Large intestine (tissue), 3 donors: ENCODE measurements around the gene SNCB. TPM values are rescaled to one million over a fixed set of nuclear protein-coding genes. Genes with fewer than 3 reads are reported as not detected.
A peak's percentile ranks its signal among the peaks of the same experiment; 100 is the strongest.

Source experiments
- DNase-seq, 2 donors: peaks; one replicate each; pipeline versions ENCODE4 v3.0.0 to v3.0.0-alpha.2; 2013
- H3K27ac ChIP-seq: one replicate; pipeline ENCODE4 v1.5.1; 2013; ENCODE audit warnings: low read length
- H3K27me3 ChIP-seq: 2 replicates; pipeline ENCODE4 v1.6.1; 2013; ENCODE audit warnings: low read length; ENCODE audit not compliant: control insufficient read depth, insufficient read depth
- H3K36me3 ChIP-seq: 2 replicates; pipeline ENCODE4 v1.6.1; 2013; ENCODE audit warnings: low read length; ENCODE audit not compliant: control insufficient read depth, insufficient read depth
- H3K4me1 ChIP-seq: one replicate; pipeline ENCODE4 v1.6.1; 2013; ENCODE audit warnings: low read length; ENCODE audit not compliant: control insufficient read depth, insufficient read depth
- H3K4me3 ChIP-seq: one replicate; pipeline ENCODE4 v1.5.1; 2013; ENCODE audit warnings: low read length
- H3K9me3 ChIP-seq: one replicate; pipeline ENCODE4 v1.6.1; 2013; ENCODE audit warnings: mild to moderate bottlenecking, low read depth, low read length, moderate library complexity; ENCODE audit not compliant: control insufficient read depth
- WGBS: methylation state at CpG from one replicate; pipeline ENCODE4 v1.1.5; 2013; ENCODE audit warnings: low lambda C conversion rate; ENCODE audit not compliant: insufficient coverage; 5-methylcytosine and 5-hydroxymethylcytosine counted together
- polyA plus RNA-seq: library from polyadenylated mRNA; unstranded; fragments of 120-200 nt; gene quantifications from one replicate; pipeline ENCODE4 v1.2.1, GENCODE V29; 2013

SNCB gene
- polyA plus RNA-seq, 1 donor, result 0.39 TPM

GRCh38 chr5:176575488-176576422 lies 54.6 kb downstream of the SNCB start:
- no peak overlapping the region for H3K4me3 ChIP-seq
- peaks cover 62% of the 10 kb centered on the region for H3K36me3 ChIP-seq
- DNase-seq, result no peak
- H3K27ac ChIP-seq, result no peak overlapping the region
- no peaks in the 10 kb centered on the region for H3K27me3 ChIP-seq
- peaks cover 1% of the 10 kb centered on the region for H3K4me1 ChIP-seq
- no peaks in the 10 kb centered on the region for H3K9me3 ChIP-seq
- WGBS, result no CpG with 5 or more reads among the region's 37 CpGs

GRCh38 chr5:176575066-176575465 lies 55.3 kb downstream of the SNCB start:
- no peaks in the 10 kb centered on the region for H3K27me3 ChIP-seq
- WGBS, result no CpG with 5 or more reads among the region's 14 CpGs
- no peaks in the 10 kb centered on the region for H3K9me3 ChIP-seq
- no peak for DNase-seq
- H3K27ac ChIP-seq, result no peak overlapping the region
- H3K36me3 ChIP-seq, result peaks cover 62% of the 10 kb centered on the region
- no peak overlapping the region for H3K4me3 ChIP-seq
- no peaks in the 10 kb centered on the region for H3K4me1 ChIP-seq

GRCh38 chr5:176574297-176574591 lies 56.1 kb downstream of the SNCB start:
- Histone ChIP-seq H3K4me3 (no peak overlapping the region), H3K4me1 (no peaks in the 10 kb centered on the region), H3K27ac (no peak overlapping the region), H3K9me3 (no peaks in the 10 kb centered on the region), H3K36me3 (peaks cover 57% of the 10 kb centered on the region), H3K27me3 (no peaks in the 10 kb centered on the region)
- whole genome bisulfite sequencing, result no CpG with 5 or more reads among the region's 10 CpGs
- no peak for DNase-seq

GRCh38 chr5:176573564-176574296 lies 56.6 kb downstream of the SNCB start:
- Histone ChIP-seq H3K4me3 (no peak overlapping the region), H3K27me3 (no peaks in the 10 kb centered on the region), H3K9me3 (no peaks in the 10 kb centered on the region), H3K4me1 (no peaks in the 10 kb centered on the region), H3K27ac (no peak overlapping the region), H3K36me3 (peaks cover 54% of the 10 kb centered on the region)
- WGBS, result no CpG with 5 or more reads among the region's 18 CpGs
- DNase-seq, result peak in 1 of 2 donors; percentile 52

Other genes starting within 250 kb of the SNCB start
- 27.6 TPM for gene NOP16, start 241.9 kb downstream of the SNCB start, polyA plus RNA-seq
- 133 TPM for gene HIGD2A, start 241.8 kb downstream of the SNCB start, polyA plus RNA-seq
- gene CLTB, start 214.0 kb downstream of the SNCB start, polyA plus RNA-seq, result 137 TPM
- gene FAF2, start 182.1 kb downstream of the SNCB start, polyA plus RNA-seq, result 50.9 TPM
- 56.3 TPM for gene RNF44, start 93.1 kb downstream of the SNCB start, polyA plus RNA-seq
- 247 TPM for gene CDHR2, start 81.2 kb downstream of the SNCB start, polyA plus RNA-seq
- 7.0 TPM for gene GPRIN1, start 20.4 kb downstream of the SNCB start, polyA plus RNA-seq
- gene EIF4E1B, start 141 bp upstream of the SNCB start, polyA plus RNA-seq, result not detected
- gene TSPAN17, start 16.9 kb upstream of the SNCB start, polyA plus RNA-seq, result 25.7 TPM
- 1.0 TPM for gene UNC5A, start 180.0 kb upstream of the SNCB start, polyA plus RNA-seq